GM20431 (cell line): ENCODE data around the gene GRPEL2.
"Not testable (repeated sequence)": the region's sequence is repeated elsewhere in the genome, so short reads cannot be mapped to it uniquely, and the experiment has no call there.

Experiments used
- in situ Hi-C: fragments of 300-500 bp; cut with MseI, MboI; formaldehyde crosslinking; loops from one replicate; pipeline ENCODE4 v1.15.0; 2020; ENCODE audit warnings: low sequenced_read_pairs; ENCODE audit not compliant: unreplicated experiment

GRPEL2 gene

GRCh38 chr5:149389552-149390495 is 44.5 kb downstream of the GRPEL2 start:
- in situ Hi-C loops = loop anchor here (10.0 kb wide), 1 partner anchor 175 kb away; no protein-coding TSS in a partner anchor

DNA sequence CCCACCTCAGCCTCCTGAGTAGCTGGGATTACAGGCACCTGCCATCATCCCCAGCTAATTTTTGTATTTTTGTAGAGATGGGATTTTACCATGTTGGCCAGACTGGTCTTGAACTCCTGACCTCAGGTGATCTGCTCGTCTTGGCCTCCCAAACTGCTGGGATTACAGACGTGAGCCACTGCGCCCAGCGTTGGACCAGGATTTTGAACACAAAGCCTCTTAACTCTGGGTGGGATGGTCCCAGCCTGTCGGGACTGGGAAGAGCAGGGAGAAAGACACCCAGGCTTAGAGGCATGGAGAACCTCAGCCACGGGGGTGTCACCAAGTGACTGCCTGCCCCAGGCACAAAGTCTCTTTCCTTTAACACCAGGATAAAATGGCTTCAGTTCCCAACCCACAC is 45.8 kb downstream of the GRPEL2 start:
- in situ Hi-C loops = not testable (repeated sequence)

DNA sequence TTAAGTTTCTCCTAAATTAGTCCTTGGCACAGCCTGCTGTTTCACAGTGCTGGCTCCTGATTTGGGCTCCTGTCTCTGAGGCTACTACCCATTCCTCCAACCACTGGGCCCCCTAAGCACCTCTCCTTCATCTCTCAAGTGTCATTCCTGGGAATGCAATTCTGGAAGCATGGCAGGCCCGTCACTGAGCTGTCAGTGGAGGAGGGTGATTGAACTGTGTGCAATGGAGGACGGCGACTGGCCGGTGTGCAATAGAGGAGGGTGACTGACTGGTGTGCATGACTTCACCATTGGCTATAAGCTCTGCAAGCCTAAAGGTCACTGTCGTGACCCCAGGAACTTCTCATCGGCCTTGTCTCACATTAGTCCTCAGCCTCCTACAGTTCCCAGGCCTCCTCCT is 46.2 kb downstream of the GRPEL2 start:
- in situ Hi-C loops = no loop called here

- in situ Hi-C loops = no loop called here
Measured at GRCh38 chr5:149392718-149393117, 47.4 kb downstream of the GRPEL2 start.

DNA sequence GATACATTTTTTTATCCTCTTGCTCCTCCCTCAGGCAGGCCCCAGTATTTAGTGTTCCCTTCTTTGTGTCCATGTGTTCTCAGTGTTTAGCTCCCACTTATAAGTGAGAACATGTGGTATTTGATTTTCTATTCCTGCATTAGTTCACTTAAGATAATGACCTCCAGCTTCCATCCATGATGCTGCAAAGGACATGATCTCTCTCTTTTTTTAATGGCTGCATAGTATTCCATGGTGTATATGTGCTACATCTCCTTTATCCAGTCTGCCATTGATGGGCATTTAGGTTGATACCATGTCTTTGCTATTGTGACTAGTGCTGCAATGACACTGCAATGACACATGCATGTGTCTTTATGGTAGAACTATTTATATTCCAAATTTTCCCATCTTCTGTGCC is 49.7 kb downstream of the GRPEL2 start:
- in situ Hi-C loops = not testable (repeated sequence)

GRCh38 chr5:149397530-149397929 is 52.2 kb downstream of the GRPEL2 start:
- in situ Hi-C loops = no loop called here

DNA sequence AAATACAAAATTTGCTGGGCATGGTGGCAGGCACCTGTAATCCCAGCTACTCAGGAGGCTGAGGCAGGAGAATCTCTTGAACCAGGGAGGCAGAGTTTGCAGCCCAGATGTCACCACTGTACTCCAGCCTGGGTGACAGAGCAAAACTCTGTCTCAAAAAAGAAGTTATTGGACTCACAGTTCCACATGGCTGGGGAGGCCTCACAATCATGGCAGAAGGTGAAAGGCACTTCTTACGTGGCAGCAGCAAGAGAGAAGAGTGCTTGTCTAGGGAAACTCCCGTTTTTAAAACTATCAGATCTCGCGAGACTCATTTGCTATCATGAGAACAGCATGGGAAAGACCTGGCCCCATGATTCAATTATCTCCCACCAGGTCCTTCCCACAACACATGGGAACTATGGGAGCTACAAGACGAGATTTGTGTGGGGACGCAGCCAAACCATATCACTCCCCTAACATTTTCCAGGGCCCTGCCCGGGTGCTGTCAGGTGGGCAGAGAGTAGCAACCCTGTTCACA is 53.5 kb downstream of the GRPEL2 start:
- in situ Hi-C loops = not testable (repeated sequence)

- in situ Hi-C loops = no loop called here
Measured at GRCh38 chr5:149399775-149400174, 54.5 kb downstream of the GRPEL2 start.

DNA sequence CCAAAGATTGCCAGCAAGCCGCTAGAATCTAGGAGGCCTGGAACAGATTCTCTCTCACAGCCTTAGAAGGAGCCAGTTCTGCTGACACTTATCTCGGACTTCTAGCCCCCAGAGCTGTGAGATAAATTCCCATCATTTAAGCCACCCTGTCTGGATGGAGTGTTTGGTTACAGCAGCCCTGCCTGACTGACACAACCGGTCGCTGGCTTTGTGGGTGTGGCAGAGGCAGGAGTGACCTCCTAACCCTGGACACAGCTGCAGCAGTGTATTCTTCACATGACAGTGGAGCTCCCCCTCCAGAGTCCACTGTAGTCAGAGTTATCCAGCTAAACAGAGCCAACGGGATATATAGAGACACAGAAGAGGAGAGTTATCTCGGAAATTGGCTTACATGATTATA is 55.0 kb downstream of the GRPEL2 start:
- in situ Hi-C loops = no loop called here

GRCh38 chr5:149401051-149401450 is 55.8 kb downstream of the GRPEL2 start:
- in situ Hi-C loops = no loop called here

- in situ Hi-C loops = no loop called here
Measured at GRCh38 chr5:149402291-149402690, 57.0 kb downstream of the GRPEL2 start.
